Adrenal gland (tissue), 12 donors: ENCODE measurements around the gene NBPF3. TPM values are rescaled to one million over a fixed set of nuclear protein-coding genes. Genes with fewer than 3 reads are reported as not detected.
"Not testable (repeated sequence)": the region's sequence is repeated elsewhere in the genome, so short reads cannot be mapped to it uniquely, and the experiment has no call there.

Experiments used
- DNase-seq, 7 donors: peaks; one replicate each; pipeline ENCODE4 v3.0.0-alpha.2; 2019 to 2020
- H3K27ac ChIP-seq, 5 donors: fragments of 200-600 bp; sonication (generic) in 4 of 5; 1 replicate in 3 of 5; 2 replicates in 2 of 5; pipeline versions ENCODE4 v1.5.1 to v1.8.0; 2016 to 2020; ENCODE audit warnings: mild to moderate bottlenecking in 1 of 5
- H3K27me3 ChIP-seq: fragments of 200-600 bp; 2 replicates; pipeline ENCODE4 v1.8.0; 2021
- H3K36me3 ChIP-seq, 2 donors: fragments of 200-600 bp; replicated peaks in 1 of 2; 1 replicate in 1 of 2; 2 replicates in 1 of 2; pipeline versions ENCODE4 v1.5.1 to v1.8.0; 2018 to 2022
- H3K4me1 ChIP-seq, 2 donors: fragments of 200-600 bp; replicated peaks in 1 of 2; 1 replicate in 1 of 2; 2 replicates in 1 of 2; pipeline versions ENCODE4 v1.5.1 to v1.8.0; 2018 to 2021
- H3K4me3 ChIP-seq, 4 donors: fragments of 200-600 bp; sonication (generic) in 3 of 4; one replicate each; pipeline ENCODE4 v1.5.1; 2016 to 2018
- H3K9me3 ChIP-seq, 3 donors: fragments of 200-600 bp; sonication (generic) in 1 of 3; replicated peaks in 1 of 3; 1 replicate in 2 of 3; 2 replicates in 1 of 3; pipeline versions ENCODE4 v1.5.1 to v1.8.0; 2016 to 2021
- POLR2A ChIP-seq, 2 donors: fragments of 450-650 bp; IDR thresholded peaks; one replicate each; pipeline ENCODE4 v1.6.1; 2017; ENCODE audit warnings: antibody characterized with exemption in 2 of 2, mild to moderate bottlenecking in 2 of 2, moderate library complexity in 1 of 2
- WGBS, 4 donors: extraction: QIAGEN DNeasy Blood & Tissue Kit in 2 of 4; methylation state at CpG; one replicate each; pipeline versions ENCODE4 v1.1.5 to v1.1.7; 2013 to 2017; 5-methylcytosine and 5-hydroxymethylcytosine counted together
- intact Hi-C, 2 donors: fragments of 100-400 bp; cut with DNase I; formaldehyde crosslinking; loops; one replicate each; pipeline versions ENCODE4 v1.14.1 to v1.15.0; 2022 to 2023
- polyA plus RNA-seq, 3 donors: library from polyadenylated mRNA; stranded (reverse); fragments of 200-250 nt in 2 of 3; fragments of 350-450 nt in 1 of 3; fragmentation: Illumina TruSeq in 1 of 3; extraction: RNeasy Lipid Tissue Mini Kit (QIAGEN cat#74804) in 1 of 3; gene quantifications; one replicate each; pipeline ENCODE4 v1.2.3, GENCODE V29; 2013 to 2014
- total RNA-seq, 9 donors: library from RNA; depleted of rRNA in 4 of 9; stranded (reverse); fragments of >200 nt in 4 of 9; fragments of 120-200 nt in 1 of 9; fragmentation: NEBNext Ultra II Directional in 1 of 9; extraction: Animal tissue kit (Norgen Biotek cat#: 25700) in 1 of 9; gene quantifications; one replicate each; pipeline versions ENCODE4 v1.1.0 to v1.2.4, GENCODE V29; 2013 to 2023
- TF ChIP-seq, protein P1 (sequence below), 6 experiments: fragments of 450-650 bp in 4 of 6; fragments of 200-600 bp in 2 of 6; sonication (generic) in 1 of 6; IDR thresholded peaks; 1 replicate in 5 of 6; 2 replicates in 1 of 6; pipeline versions ENCODE4 v1.5.1 to v1.8.0; 2016 to 2021; ENCODE audit warnings: antibody characterized with exemption in 6 of 6, mild to moderate bottlenecking in 2 of 6, moderate library complexity in 1 of 6
- donor health status: healthy with polysubstance abuse.
- donor health status: Bipolar disorder and iron deficiency.
- donor health status: DM: yes; HTN: yes; CAD: no.
- donor health status: DM: no; HTN: no; CAD: no.
- donor health status: DM: no; HTN: no; CAD: no.
- donor health status: DM: yes; HTN: yes; CAD: no.

NBPF3 gene
- total and polyA plus RNA-seq, 12 donors: 1.3 to 18.0 (median 12.5) TPM

GRCh38 chr1:21451212-21451611 is 11.3 kb downstream of the NBPF3 start:
- TF ChIP-seq POLR2A (IDR thresholded peaks at IDR 0.05): no peak
- TF ChIP-seq, protein P1, sequence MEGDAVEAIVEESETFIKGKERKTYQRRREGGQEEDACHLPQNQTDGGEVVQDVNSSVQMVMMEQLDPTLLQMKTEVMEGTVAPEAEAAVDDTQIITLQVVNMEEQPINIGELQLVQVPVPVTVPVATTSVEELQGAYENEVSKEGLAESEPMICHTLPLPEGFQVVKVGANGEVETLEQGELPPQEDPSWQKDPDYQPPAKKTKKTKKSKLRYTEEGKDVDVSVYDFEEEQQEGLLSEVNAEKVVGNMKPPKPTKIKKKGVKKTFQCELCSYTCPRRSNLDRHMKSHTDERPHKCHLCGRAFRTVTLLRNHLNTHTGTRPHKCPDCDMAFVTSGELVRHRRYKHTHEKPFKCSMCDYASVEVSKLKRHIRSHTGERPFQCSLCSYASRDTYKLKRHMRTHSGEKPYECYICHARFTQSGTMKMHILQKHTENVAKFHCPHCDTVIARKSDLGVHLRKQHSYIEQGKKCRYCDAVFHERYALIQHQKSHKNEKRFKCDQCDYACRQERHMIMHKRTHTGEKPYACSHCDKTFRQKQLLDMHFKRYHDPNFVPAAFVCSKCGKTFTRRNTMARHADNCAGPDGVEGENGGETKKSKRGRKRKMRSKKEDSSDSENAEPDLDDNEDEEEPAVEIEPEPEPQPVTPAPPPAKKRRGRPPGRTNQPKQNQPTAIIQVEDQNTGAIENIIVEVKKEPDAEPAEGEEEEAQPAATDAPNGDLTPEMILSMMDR (IDR thresholded peaks at IDR 0.05): no peak
- Histone ChIP-seq H3K27ac (no peak overlapping the region), H3K9me3 (no peaks in the 10 kb centered on the region), H3K36me3 (peaks cover 0 to 4% of the 10 kb centered on the region in 2 donors), H3K4me3 (no peak overlapping the region), H3K4me1 (peaks cover 2 to 3% of the 10 kb centered on the region in 2 donors), H3K27me3 (no peaks in the 10 kb centered on the region)
- DNase-seq: no peak
- intact Hi-C loops: no loop called here
- WGBS, 4 donors: 65 to 83% (median 71%) methylated on average over 1 of the region's 1 CpG

DNA sequence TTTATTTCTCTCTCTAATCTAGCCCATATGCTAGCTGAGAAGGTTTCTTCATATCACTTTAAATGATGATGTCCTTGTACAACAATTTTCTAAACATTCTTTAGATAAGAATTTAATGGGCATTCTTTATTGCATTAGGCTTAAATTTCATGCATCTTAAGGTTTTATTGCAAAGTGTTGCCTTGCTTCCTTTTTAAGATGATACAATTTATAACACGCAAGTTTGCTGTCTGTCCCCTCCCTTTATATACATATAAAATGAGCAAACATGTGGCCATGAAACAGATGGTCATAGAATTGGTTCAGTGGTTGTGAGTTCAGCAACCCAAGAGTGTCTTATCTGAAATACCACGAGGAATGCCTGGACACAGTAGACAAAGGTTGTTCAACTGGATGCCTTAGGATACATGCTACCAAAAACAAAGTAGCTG is 12.1 kb downstream of the NBPF3 start:
- peaks cover 2 to 3% of the 10 kb centered on the region in 2 donors for H3K4me1 ChIP-seq
- no peaks in the 10 kb centered on the region for H3K9me3 ChIP-seq
- 77 to 86% (median 78%) methylated on average over 2 of the region's 2 CpGs for WGBS, 4 donors
- DNase-seq: no peak
- intact Hi-C loops: no loop called here
- no peaks in the 10 kb centered on the region for H3K27me3 ChIP-seq
- H3K4me3 ChIP-seq: no peak overlapping the region
- TF ChIP-seq, protein P1 (IDR thresholded peaks at IDR 0.05): no peak
- no peak for TF ChIP-seq POLR2A (IDR thresholded peaks at IDR 0.05)
- peaks cover 0 to 4% of the 10 kb centered on the region in 2 donors for H3K36me3 ChIP-seq
- no peak overlapping the region for H3K27ac ChIP-seq

- H3K4me1 ChIP-seq, H3K4me3 ChIP-seq, intact Hi-C loops, H3K36me3 ChIP-seq, H3K9me3 ChIP-seq, H3K27me3 ChIP-seq: not testable (repeated sequence)
- peak in 5 of 7 donors; percentile 34 to 57 (median 39) for DNase-seq
- H3K27ac ChIP-seq: peak overlapping the region in 1 of 5 donors; percentile 40
- WGBS, 4 donors: 52 to 77% (median 58%) methylated on average over 5 of the region's 5 CpGs
Measured at GRCh38 chr1:21453964-21454614, 14.2 kb downstream of the NBPF3 start.

GRCh38 chr1:21454904-21455303 is 15.0 kb downstream of the NBPF3 start:
- 73 to 99% (median 87%) methylated on average over 3 to 4 of the region's 5 CpGs for WGBS, 4 donors
- DNase-seq, H3K27ac ChIP-seq, H3K4me3 ChIP-seq, H3K27me3 ChIP-seq, intact Hi-C loops, H3K4me1 ChIP-seq, H3K9me3 ChIP-seq, H3K36me3 ChIP-seq: not testable (repeated sequence)

GRCh38 chr1:21457654-21458053 is 17.7 kb downstream of the NBPF3 start:
- no peak for DNase-seq
- no peaks in the 10 kb centered on the region for H3K27me3 ChIP-seq
- H3K4me1 ChIP-seq: peaks cover 3 to 5% of the 10 kb centered on the region in 2 donors
- WGBS, 4 donors: 94 to 96% (median 94%) methylated on average over 1 of the region's 1 CpG
- TF ChIP-seq, protein P1 (IDR thresholded peaks at IDR 0.05): no peak
- no peak for TF ChIP-seq POLR2A (IDR thresholded peaks at IDR 0.05)
- intact Hi-C loops: no loop called here
- no peaks in the 10 kb centered on the region for H3K36me3 ChIP-seq
- no peak overlapping the region for H3K4me3 ChIP-seq
- H3K9me3 ChIP-seq: no peaks in the 10 kb centered on the region
- no peak overlapping the region for H3K27ac ChIP-seq

GRCh38 chr1:21465127-21465526 is 25.2 kb downstream of the NBPF3 start:
- H3K27ac ChIP-seq, intact Hi-C loops, H3K4me3 ChIP-seq, H3K36me3 ChIP-seq, H3K4me1 ChIP-seq, H3K27me3 ChIP-seq, H3K9me3 ChIP-seq, DNase-seq: not testable (repeated sequence)

DNA sequence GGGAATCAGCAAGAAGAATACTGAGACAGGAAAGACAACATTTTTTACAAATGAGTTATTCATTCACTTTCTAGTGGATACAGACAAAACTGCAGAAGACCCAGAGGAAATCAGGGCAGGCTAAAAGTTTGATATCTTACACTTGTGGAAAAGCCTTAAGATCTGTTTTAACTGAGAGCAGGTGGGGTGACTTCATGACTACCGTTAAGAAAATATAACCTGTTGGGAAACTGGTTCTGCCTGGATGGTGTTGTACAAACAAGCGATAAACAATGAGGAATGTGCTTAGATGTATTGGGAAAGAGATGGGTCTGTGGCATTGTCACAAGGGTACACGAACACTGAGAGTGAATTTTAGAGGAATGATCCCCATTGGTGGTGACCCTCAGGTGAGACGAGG is 28.0 kb downstream of the NBPF3 start:
- H3K27ac ChIP-seq, DNase-seq, H3K36me3 ChIP-seq, intact Hi-C loops, H3K9me3 ChIP-seq, H3K27me3 ChIP-seq, H3K4me1 ChIP-seq, H3K4me3 ChIP-seq: not testable (repeated sequence)
- WGBS, 4 donors: 86 to 93% (median 91%) methylated on average over 4 of the region's 4 CpGs
